ENCODE measurements around the gene ZNF148. TPM values are rescaled to one million over a fixed set of nuclear protein-coding genes. Genes with fewer than 3 reads are reported as not detected.

Gene ZNF148
- polyA plus RNA-seq, 2 of the 4 experiments (the other 2 are of a cell fraction) = 9.9 to 26.5 TPM

- ATAC-seq (peak; percentile 45 to 68; a peak in 4 of 6 replicates), FAIRE-seq (no peak), DNase-seq (ENCODE audit: low read depth in 1 of 2, low spot score in 1 of 2) (peak; percentile 21 to 45)
- H3K4me3 ChIP-seq = peak overlapping the region; percentile 83
- no peaks in the 10 kb centered on the region for H3K9me3 ChIP-seq
- H3K4me1 ChIP-seq = peaks cover 16% of the 10 kb centered on the region
- H3K27ac ChIP-seq = peak overlapping the region; percentile 97 to 100
- no peak for TF ChIP-seq RCOR1 (IDR thresholded peaks at IDR 0.05; ENCODE audit: low read depth, low read length)
- no peak for TF ChIP-seq EP300 (IDR thresholded peaks at IDR 0.05)
- TF ChIP-seq ZFP36 (IDR thresholded peaks at IDR 0.05; ENCODE audit: borderline replicate concordance, partially characterized antibody) = no peak
- no peak for TF ChIP-seq POLR2AphosphoS2 (conservative IDR thresholded peaks at IDR 0.05; ENCODE audit: low read length)
- no peak for TF ChIP-seq EHF (CRISPR knock-in tag; IDR thresholded peaks at IDR 0.05)
- TF ChIP-seq HOXA7 (CRISPR knock-in tag; IDR thresholded peaks at IDR 0.05) = no peak
- no peak for TF ChIP-seq ELK1 (IDR thresholded peaks at IDR 0.05; ENCODE audit: low read depth, low read length)
- TF ChIP-seq PHF8 (IDR thresholded peaks at IDR 0.05; ENCODE audit: borderline replicate concordance, low read depth) = no peak
- no peak for TF ChIP-seq FOSL2 (IDR thresholded peaks at IDR 0.05)
- peak; percentile 72 for TF ChIP-seq FOSL2 (CRISPR knock-in tag; IDR thresholded peaks at IDR 0.05)
- TF ChIP-seq ZNF302 (CRISPR knock-in tag; IDR thresholded peaks at IDR 0.05) = no peak
- no peak for TF ChIP-seq NPAS2 (CRISPR knock-in tag; IDR thresholded peaks at IDR 0.05; ENCODE audit: borderline replicate concordance)
- 0 out of 2 replicates have a peak, but pooled peaks have one; percentile 40 for TF ChIP-seq MAX (IDR thresholded peaks at IDR 0.05)
- TF ChIP-seq HOXB13 (CRISPR knock-in tag; IDR thresholded peaks at IDR 0.05; ENCODE audit: low read depth) = no peak
- TF ChIP-seq SREBF2 (IDR thresholded peaks at IDR 0.05) = no peak
- TF ChIP-seq HEYL (CRISPR knock-in tag; IDR thresholded peaks at IDR 0.05) = no peak
- no peak for TF ChIP-seq FOSB (CRISPR knock-in tag; IDR thresholded peaks at IDR 0.05)
- 0 out of 4 replicates have a peak, but pooled peaks of 1 of the 2 experiments have one; percentile 30 for TF ChIP-seq CEBPB (IDR thresholded peaks at IDR 0.05)
- TF ChIP-seq, protein P1, sequence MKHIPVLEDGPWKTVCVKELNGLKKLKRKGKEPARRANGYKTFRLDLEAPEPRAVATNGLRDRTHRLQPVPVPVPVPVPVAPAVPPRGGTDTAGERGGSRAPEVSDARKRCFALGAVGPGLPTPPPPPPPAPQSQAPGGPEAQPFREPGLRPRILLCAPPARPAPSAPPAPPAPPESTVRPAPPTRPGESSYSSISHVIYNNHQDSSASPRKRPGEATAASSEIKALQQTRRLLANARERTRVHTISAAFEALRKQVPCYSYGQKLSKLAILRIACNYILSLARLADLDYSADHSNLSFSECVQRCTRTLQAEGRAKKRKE (CRISPR knock-in tag; IDR thresholded peaks at IDR 0.05; ENCODE audit: low read depth) = no peak
- no peak for TF ChIP-seq TFCP2L1 (CRISPR knock-in tag; IDR thresholded peaks at IDR 0.05)
- no peak for TF ChIP-seq ESRRA (IDR thresholded peaks at IDR 0.05; ENCODE audit: borderline replicate concordance, low read length)
- ChIA-PET CTCF (interaction anchor here (0.9 kb wide), 1 partner anchor 380 kb away, joined by 3 read pairs; no protein-coding TSS in a partner anchor), POLR2A (interaction anchor here (1.2 to 1.3 kb wide), 2 partner anchors 20 to 313 kb away, joined by 3 to 4 read pairs; no protein-coding TSS in a partner anchor)
- H3K4me2 ChIP-seq = peak overlapping the region; percentile 81
- WGBS (ENCODE audit: missing lambda C conversion rate) = 15% methylated on average over 10 of the region's 10 CpGs
Measured at GRCh38 chr3:125375950-125376679, 990 bp upstream of the ZNF148 start.

DNA sequence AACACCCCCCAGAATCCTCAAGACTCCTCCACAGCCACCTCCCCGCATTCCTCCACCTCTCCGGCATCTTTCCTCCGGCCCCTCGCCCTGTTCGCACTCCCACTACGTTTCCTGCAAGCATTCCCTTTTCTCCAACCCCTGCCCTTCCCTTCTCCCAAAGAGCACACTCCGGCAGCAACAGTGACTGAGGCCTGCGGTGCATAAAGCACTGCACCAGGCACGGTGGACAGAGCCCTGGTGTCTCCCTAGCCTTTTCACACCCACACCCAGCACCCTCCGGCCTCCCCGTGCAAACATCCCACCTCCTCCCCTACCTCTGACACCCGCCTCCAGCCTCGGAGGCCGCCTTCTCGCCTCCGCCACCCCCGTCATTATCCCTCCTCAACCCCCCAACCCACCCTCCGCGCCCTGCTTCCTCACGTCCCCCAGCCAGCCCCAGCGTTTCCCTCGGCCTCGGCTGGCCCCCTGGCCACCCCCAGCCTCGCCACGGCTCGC, 577 bp downstream of the ZNF148 start:
- CTCF ChIA-PET = no interaction called here
- ATAC-seq (peak; percentile 57 to 65), FAIRE-seq (no peak), DNase-seq (ENCODE audit: low read depth in 1 of 2, low spot score in 1 of 2) (peak; percentile 19 to 38)
- H3K4me2 ChIP-seq = peak overlapping the region; percentile 97
- TF ChIP-seq POLR2A (IDR thresholded peaks at IDR 0.05; ENCODE audit: low read length) = 0 out of 2 replicates have a peak, but pooled peaks have one; percentile 9
- TF ChIP-seq HOXB5 (CRISPR knock-in tag; IDR thresholded peaks at IDR 0.05) = no peak
- TF ChIP-seq TP53 (CRISPR knock-in tag; IDR thresholded peaks at IDR 0.05) = no peak
- no peak for TF ChIP-seq NPAS2 (CRISPR knock-in tag; IDR thresholded peaks at IDR 0.05; ENCODE audit: borderline replicate concordance)
- H3K27ac ChIP-seq = peak overlapping the region; percentile 97 to 100
- peak overlapping the region; percentile 83 for H3K4me3 ChIP-seq
- peaks cover 16% of the 10 kb centered on the region for H3K4me1 ChIP-seq
- whole genome bisulfite sequencing (ENCODE audit: missing lambda C conversion rate) = 2% methylated on average over 15 of the region's 26 CpGs
- POLR2A ChIA-PET = interaction anchor here (0.5 to 1.3 kb wide), 3 partner anchors 18 to 312 kb away, joined by 3 to 4 read pairs (median 3); no protein-coding TSS in a partner anchor
- H3K9me3 ChIP-seq = no peaks in the 10 kb centered on the region
